Fibroblast of pulmonary artery (primary cell): ENCODE results near the gene CISD3.

Experiments
- DNase-seq: peaks from one replicate; pipeline ENCODE4 v3.0.0-alpha.2; 2010; ENCODE audit warnings: low read depth
- H3K4me3 ChIP-seq: replicated peaks from 2 replicates; pipeline ENCODE4 v1.5.1; 2011; ENCODE audit warnings: low read depth, mild to moderate bottlenecking, control low read depth, low read length, moderate library complexity
- TF ChIP-seq, protein P1 (sequence below): IDR thresholded peaks from 2 replicates; pipeline ENCODE4 v1.5.1; 2011; ENCODE audit warnings: mild to moderate bottlenecking, control low read depth, low read length, inconsistent platforms; ENCODE audit errors: missing control alignments

Gene CISD3

DNA sequence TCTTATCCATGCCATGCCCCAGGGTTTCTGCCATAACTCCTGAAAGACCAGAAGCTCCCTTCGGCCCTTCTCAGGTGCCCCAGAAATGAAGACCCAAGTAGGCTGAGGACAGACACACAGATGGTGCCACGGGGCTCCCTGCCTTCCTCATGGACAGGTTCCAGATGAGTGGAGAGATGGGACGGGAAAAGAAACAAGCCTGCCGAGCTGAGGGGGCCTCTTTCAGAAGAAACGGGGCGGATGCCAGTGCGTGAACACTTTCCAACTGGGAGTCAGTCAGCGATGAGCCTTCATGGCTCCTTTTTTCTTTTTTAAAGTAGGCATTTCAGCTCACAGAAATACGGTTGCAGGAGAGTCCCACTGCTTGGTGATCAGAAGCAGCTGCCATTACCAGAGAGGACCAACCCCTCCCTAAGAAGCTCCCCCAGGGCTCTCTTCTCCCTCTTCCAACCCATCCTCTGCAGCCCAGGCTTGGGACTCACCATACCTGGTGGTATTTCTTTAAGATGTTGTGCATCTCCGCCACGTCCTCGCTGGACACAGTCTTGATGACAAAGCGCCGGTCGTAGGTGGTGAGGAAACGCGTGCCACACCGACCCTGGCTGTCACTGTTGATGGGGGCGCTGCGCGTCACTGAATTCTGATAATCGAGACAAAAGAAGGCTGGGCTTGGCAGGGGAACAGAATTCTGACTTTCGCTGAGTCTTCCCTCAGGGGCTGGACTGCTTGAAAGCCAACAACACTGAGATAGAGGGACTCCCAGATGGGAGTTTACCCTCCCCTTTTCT lies 50.0 kb downstream of the CISD3 start:
- DNase-seq, result no peak

DNA sequence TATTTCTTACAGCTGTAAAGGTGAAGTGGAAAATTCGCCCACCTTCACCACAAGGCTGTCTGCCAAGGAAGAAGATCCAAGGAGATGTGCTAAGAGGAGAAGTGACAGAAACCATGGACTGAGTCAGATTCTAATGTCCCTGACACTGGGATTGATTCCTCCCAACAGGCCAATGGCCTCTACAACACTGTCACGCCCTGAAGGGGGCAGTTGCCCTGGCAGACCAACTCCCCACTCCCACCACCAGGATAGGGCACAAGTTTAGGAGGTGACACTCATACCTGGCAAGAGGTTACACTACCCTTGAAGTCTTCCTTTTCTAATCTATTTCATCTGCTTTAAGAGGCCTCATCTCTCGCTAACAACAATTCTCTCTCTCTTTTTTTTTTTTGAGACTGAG lies 53.1 kb downstream of the CISD3 start:
- TF ChIP-seq, protein P1, sequence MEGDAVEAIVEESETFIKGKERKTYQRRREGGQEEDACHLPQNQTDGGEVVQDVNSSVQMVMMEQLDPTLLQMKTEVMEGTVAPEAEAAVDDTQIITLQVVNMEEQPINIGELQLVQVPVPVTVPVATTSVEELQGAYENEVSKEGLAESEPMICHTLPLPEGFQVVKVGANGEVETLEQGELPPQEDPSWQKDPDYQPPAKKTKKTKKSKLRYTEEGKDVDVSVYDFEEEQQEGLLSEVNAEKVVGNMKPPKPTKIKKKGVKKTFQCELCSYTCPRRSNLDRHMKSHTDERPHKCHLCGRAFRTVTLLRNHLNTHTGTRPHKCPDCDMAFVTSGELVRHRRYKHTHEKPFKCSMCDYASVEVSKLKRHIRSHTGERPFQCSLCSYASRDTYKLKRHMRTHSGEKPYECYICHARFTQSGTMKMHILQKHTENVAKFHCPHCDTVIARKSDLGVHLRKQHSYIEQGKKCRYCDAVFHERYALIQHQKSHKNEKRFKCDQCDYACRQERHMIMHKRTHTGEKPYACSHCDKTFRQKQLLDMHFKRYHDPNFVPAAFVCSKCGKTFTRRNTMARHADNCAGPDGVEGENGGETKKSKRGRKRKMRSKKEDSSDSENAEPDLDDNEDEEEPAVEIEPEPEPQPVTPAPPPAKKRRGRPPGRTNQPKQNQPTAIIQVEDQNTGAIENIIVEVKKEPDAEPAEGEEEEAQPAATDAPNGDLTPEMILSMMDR, result no peak
- no peak overlapping the region for H3K4me3 ChIP-seq
- DNase-seq, result no peak

More for the DNA sequence above, 50.0 kb downstream of the CISD3 start:
- TF ChIP-seq, protein P1, result no peak
- no peak overlapping the region for H3K4me3 ChIP-seq
